ENCODE data around the gene PAIP2. TPM values are rescaled to one million over a fixed set of nuclear protein-coding genes. Genes with fewer than 3 reads are reported as not detected.
A peak's percentile ranks its signal among the peaks of the same experiment; 100 is the strongest.

The PAIP2 gene
- total RNA-seq, 2 experiments from 2014 or later: 64.3 to 97.8 TPM

DNA sequence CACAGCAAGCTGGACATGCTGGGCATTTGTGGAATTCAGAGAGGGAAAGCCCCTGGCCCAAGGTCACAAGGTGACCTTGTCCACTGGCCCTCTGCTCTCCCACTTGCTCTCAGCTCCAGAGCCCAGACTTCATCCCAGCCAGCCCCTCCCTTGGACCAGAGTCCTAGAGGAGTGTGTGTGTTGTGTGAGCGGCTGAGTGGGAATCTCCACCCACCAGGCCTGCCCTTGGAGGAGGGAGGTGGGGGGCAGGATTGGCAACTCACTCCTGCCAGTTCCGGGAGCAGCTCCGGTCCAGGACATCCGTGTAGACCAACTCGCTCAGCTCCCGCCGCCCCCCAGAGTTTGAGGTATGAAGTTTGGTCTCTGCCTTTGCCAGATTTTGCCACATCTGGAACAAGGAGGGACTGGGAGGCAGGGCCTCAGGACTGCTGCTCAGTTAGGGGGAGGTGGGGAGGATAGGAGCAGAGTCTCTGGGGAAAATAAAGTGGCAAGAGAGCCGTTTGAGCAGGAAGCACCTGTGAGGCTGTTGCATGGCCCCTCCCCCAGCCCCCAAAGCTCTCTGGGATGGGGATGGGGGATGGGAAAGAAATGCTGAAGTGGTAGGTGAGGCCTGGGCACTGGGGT, 46.7 kb downstream of the PAIP2 start:
- no peak for TF ChIP-seq EZH2phosphoT487 (IDR thresholded peaks at IDR 0.05; ENCODE audit: borderline replicate concordance, low read depth, low read length)
- TF ChIP-seq, protein P1, sequence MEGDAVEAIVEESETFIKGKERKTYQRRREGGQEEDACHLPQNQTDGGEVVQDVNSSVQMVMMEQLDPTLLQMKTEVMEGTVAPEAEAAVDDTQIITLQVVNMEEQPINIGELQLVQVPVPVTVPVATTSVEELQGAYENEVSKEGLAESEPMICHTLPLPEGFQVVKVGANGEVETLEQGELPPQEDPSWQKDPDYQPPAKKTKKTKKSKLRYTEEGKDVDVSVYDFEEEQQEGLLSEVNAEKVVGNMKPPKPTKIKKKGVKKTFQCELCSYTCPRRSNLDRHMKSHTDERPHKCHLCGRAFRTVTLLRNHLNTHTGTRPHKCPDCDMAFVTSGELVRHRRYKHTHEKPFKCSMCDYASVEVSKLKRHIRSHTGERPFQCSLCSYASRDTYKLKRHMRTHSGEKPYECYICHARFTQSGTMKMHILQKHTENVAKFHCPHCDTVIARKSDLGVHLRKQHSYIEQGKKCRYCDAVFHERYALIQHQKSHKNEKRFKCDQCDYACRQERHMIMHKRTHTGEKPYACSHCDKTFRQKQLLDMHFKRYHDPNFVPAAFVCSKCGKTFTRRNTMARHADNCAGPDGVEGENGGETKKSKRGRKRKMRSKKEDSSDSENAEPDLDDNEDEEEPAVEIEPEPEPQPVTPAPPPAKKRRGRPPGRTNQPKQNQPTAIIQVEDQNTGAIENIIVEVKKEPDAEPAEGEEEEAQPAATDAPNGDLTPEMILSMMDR (conservative IDR thresholded peaks at IDR 0.05; ENCODE audit: low read length): no peak
- intact Hi-C loops (cut with micrococcal nuclease; ENCODE audit: unreplicated experiment): no loop called here
- H2AFZ ChIP-seq (ENCODE audit: low read length): no peak overlapping the region
- DNase-seq (ENCODE audit: low spot score): peak; percentile 96
- H3K9me3 ChIP-seq (ENCODE audit: low read length): no peaks in the 10 kb centered on the region
- H3K4me2 ChIP-seq (ENCODE audit: low read length): peak overlapping the region; percentile 99
- peak overlapping the region; percentile 90 for H3K27ac ChIP-seq (ENCODE audit: low read depth, low read length, poor library complexity, severe bottlenecking)
- H3K36me3 ChIP-seq (ENCODE audit: insufficient read depth, low read length): peaks cover 56% of the 10 kb centered on the region
- H3K4me3 ChIP-seq (ENCODE audit: low read depth, low read length, poor library complexity, severe bottlenecking): peak overlapping the region; percentile 79
- H3K4me1 ChIP-seq (ENCODE audit: insufficient read depth, low read length, poor library complexity, severe bottlenecking): peaks cover 68% of the 10 kb centered on the region
- H3K9me2 ChIP-seq (ENCODE audit: insufficient read depth, low read length): no peaks in the 10 kb centered on the region
- ChIA-PET CTCF (ENCODE audit: unreplicated experiment) (no interaction called here), POLR2A (interaction anchor here (0.6 to 1.8 kb wide), 6 partner anchors 16 to 884 kb away, joined by 3 to 6 read pairs (median 3); partner anchors contain the start of gene MATR3)
- H4K20me1 ChIP-seq (ENCODE audit: insufficient read depth, low read length): peaks cover 7% of the 10 kb centered on the region; the same call in 1 of the 2 replicates
- BruUV-seq (replicated peaks): no TSS peak
- peaks cover 66% of the 10 kb centered on the region for H3K79me2 ChIP-seq (ENCODE audit: insufficient read depth, low read depth, low read length)

DNA sequence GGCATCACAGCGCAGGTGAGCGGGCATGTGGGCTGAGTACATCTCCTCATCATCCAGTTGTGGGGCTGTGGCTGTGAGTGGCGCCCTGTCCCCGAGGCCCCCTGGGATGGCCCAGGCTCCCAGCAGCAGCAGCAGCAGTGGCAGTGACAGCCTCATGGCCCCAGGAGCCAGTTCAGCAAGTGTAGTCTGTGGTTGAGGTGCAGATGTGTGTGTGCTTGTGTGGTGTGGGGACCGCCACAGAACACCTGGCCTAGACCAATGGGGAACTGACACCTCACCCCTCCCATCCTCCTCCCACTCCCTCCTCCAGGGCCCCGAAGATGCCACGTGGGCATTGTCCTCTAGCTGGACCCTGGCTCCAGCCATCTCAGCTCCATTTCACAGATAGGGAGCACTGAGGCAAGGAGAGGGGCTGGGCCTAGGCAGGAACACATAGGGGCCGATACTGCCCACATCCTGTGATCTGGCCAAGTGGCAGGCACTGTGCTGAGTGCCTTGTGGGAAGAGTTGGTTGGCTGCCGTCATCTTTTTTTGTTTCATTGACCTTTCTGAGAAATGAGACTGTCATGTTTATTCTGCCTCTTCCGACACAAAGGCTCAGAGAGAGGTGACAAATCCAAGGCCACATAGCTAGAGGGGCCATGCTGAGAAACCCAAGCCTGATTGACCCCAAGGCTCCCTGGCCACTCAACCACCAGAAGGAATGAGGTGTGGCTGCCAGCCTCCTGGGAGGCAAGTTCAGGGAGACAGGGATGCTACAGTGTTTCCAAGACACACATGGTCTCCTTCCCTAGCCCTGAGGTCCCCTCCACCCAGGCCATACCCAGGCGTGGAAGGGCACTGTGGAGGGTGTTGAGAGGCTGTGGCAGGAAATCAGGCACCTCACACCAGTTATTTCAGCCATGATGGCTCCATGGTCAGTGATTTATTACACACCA, 48.3 kb downstream of the PAIP2 start, which contains the start of gene MZB1:
TSS of gene MZB1 (minus strand) at position 213 of the 938 bp plus-strand sequence. CDS start at position 156, 57 bp downstream.
- H3K4me3 ChIP-seq (ENCODE audit: low read depth, low read length, poor library complexity, severe bottlenecking): peak within 1 kb of the TSS; percentile 79
- H3K9me3 ChIP-seq (ENCODE audit: low read length): no peaks in the 10 kb centered on the region
- POLR2A ChIA-PET: interaction anchor here (0.9 to 1.4 kb wide), 3 partner anchors 8 to 48 kb away, joined by 3 to 5 read pairs (median 4); no protein-coding TSS in a partner anchor
- peaks cover 55% of the 10 kb centered on the region for H3K36me3 ChIP-seq (ENCODE audit: insufficient read depth, low read length)
- H3K9me2 ChIP-seq (ENCODE audit: insufficient read depth, low read length): no peaks in the 10 kb centered on the region
- no peak for TF ChIP-seq EZH2phosphoT487 (IDR thresholded peaks at IDR 0.05; ENCODE audit: borderline replicate concordance, low read depth, low read length)
- TF ChIP-seq, protein P1 (conservative IDR thresholded peaks at IDR 0.05; ENCODE audit: low read length): no peak
- peak within 1 kb of the TSS; percentile 90 for H3K27ac ChIP-seq (ENCODE audit: low read depth, low read length, poor library complexity, severe bottlenecking)
- CTCF ChIA-PET (ENCODE audit: unreplicated experiment): interaction anchor here (0.6 to 2.2 kb wide), 4 partner anchors 13 to 255 kb away, joined by 3 to 12 read pairs (median 4); partner anchors contain the start of gene SPATA24
- H2AFZ ChIP-seq (ENCODE audit: low read length): no peak within 1 kb of the TSS
- intact Hi-C loops (cut with micrococcal nuclease; ENCODE audit: unreplicated experiment): loop anchor here (1.0 to 5.0 kb wide), 3 partner anchors 48 to 813 kb away; partner anchors contain the start of gene HSPA9
- H3K4me2 ChIP-seq (ENCODE audit: low read length): peak within 1 kb of the TSS; percentile 99
- DNase-seq (ENCODE audit: low spot score): peak; percentile 95
- peaks cover 75% of the 10 kb centered on the region for H3K79me2 ChIP-seq (ENCODE audit: insufficient read depth, low read depth, low read length)
- H3K4me1 ChIP-seq (ENCODE audit: insufficient read depth, low read length, poor library complexity, severe bottlenecking): peaks cover 68% of the 10 kb centered on the region
- no TSS peak for BruUV-seq (replicated peaks)
- H4K20me1 ChIP-seq (ENCODE audit: insufficient read depth, low read length): peaks cover 7% of the 10 kb centered on the region; the same call in 1 of the 2 replicates
